ENCODE measurements around the gene PRKAG2.

Gene PRKAG2

GRCh38 chr7:151694828-151695580 is 181.9 kb downstream of the PRKAG2 start:
- no peak for DNase-seq (ENCODE audit: low read depth)

DNA sequence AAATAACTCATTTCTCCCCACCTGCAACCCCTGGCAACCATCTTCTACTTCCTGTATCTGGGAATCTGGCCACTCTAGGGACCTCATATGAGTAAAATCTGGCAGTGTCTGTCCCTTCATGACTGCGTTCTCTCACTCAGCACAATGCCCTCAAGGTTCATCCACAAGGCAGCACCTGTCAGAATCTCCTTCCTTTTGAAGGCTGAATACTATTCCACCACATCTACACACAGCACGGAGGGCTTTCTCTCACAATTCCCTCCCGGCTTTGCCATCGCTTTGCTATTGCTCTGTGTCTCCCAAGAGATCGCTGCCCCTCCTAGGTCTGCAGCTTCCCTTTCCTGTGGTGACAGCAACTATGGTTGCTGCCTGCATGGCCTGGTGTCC is 182.5 kb downstream of the PRKAG2 start:
- DNase-seq (ENCODE audit: low read depth): no peak

DNA sequence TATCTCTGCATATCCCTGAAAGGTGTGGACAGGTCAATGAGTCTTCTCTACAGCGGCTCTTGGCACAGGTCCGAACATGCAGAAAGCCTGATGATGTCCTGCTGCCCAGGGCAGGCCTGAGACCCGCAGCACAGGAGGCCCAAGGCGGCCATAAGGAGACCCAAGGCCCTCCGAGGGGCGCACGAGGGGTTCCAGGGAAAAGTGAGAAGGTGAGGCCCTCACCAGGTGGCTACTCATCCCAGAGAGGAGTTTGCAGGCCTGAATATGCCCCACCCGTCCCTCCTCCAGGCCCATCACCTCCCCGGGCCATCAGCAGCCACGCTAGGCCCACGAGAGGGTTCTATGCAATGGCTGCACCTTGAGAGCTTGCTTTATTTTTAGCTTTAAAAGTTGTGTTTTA is 183.8 kb downstream of the PRKAG2 start:
- DNase-seq (ENCODE audit: low read depth): no peak

- DNase-seq (ENCODE audit: low read depth): no peak
Measured at GRCh38 chr7:151692721-151693120, 184.2 kb downstream of the PRKAG2 start.

DNA sequence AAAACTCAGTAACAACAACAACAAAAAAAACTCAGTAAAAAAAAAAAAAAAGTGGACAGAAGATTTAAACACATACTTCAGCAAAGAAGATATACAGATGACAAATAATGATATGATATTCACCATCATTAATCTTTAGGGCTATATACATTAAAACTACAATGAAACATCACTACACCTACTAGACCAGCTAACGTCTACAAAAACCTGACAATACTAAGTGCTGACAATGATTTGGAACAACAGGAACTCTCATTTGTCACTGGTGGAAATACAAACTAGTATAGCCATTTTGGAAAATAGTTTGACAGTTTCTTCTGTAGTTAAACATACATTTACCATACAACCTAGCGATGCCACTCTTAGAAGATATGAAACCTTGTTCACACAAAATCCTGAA is 185.5 kb downstream of the PRKAG2 start:
- no peak for DNase-seq (ENCODE audit: low read depth)

DNA sequence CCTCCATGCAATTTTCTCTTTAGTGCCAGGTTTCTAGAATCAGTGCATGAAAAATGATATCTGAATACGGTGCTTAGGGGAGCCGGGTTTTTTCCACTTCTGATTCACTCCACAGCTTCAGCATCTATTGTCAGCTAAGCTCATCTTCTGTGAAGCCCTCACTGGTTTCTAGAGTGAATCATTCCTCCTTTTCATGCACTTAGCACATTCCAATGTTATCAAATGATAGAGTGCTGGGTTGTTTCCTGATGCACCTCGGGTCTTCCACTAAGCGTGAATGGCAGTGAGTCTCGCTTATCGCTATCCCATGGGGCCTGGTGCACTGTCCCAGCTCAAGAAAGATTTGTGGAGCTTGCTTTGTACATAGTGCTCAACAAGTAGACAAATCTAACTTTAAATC is 186.3 kb downstream of the PRKAG2 start:
- no peak for DNase-seq (ENCODE audit: low read depth)

DNA sequence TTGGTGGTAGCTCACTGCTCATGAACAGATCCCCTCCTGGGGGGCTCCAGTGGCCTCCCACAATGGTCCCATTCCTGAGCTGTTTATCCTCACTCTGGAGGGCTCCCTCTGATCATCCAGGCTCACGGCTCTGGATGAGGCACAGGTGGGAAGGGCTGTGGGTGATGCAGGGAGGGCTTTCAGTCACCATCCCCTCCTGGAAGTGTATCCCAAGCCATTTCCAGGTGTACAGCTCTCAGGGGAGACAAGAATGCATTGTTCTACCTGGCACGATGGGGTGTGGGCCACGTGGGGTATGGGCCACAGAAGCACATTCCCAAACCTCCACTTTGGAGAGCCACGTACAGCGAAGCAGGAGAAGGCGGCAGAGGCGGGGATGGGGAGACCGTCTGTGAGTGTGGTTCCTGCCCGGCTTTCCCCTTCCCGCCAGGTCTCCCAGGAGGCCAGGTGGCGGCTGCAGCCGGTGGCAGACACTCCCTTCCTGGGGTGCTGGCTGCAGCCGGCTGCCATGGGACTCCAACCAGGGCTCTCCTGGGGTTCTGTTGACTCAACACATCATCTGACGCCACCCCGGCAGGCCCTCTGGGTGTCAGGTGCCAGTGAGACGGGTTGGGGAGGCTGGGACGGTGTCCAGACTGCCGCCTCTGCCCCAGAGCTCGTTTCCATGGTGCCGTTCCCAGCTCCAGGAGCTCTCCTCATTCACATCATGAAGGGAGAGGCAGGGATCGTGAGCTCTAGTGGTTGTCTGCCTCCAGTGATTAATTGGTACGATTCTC is 187.5 kb downstream of the PRKAG2 start:
- no peak for DNase-seq (ENCODE audit: low read depth)

DNA sequence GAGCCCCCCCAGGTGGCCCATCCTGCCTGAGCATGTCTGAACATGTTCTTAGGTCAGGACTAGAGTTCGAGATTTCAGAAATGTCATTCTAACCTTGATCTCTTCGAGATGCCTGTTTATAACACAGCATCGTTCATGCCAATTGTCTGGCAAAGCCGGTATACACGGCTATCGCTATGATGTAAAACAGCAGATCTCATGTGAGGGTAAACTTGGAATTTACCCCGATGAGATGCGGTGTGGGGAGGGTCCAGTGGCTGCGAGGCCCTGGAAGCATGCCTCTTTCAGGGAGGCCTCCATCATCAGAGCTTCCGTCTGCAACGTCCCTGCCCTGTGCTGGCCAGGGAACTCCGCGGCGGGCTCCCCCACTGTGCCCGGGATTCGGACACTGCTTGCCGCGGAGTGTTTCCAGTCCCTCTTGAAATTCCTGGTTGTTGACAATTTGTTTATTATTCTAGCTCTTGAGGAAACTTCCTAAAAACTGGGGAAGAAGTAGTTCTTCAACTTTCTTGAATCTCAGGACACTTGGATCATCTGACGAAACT is 188.6 kb downstream of the PRKAG2 start:
- DNase-seq (ENCODE audit: low read depth): no peak

GRCh38 chr7:151687523-151688235 is 189.2 kb downstream of the PRKAG2 start:
- no peak for DNase-seq (ENCODE audit: low read depth)

DNA sequence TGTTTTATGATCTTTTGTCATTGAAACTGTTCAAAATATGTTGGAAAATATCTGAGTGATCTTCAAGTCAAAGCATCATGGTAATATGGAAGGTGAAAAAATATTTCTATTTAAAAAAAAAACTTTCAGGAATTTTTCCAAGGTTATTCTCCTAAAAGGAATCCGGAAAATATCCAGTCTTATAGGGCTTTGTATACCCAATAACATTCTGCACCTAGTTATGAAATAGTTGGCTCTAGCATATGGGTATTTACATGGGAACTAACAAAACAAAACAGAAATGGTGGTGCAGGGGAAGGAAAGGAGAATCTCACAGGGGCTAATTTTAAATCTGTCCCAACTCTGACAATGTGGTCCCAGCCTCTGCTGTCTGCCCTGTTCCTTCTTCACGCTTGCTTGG is 190.1 kb downstream of the PRKAG2 start:
- DNase-seq (ENCODE audit: low read depth): no peak

DNA sequence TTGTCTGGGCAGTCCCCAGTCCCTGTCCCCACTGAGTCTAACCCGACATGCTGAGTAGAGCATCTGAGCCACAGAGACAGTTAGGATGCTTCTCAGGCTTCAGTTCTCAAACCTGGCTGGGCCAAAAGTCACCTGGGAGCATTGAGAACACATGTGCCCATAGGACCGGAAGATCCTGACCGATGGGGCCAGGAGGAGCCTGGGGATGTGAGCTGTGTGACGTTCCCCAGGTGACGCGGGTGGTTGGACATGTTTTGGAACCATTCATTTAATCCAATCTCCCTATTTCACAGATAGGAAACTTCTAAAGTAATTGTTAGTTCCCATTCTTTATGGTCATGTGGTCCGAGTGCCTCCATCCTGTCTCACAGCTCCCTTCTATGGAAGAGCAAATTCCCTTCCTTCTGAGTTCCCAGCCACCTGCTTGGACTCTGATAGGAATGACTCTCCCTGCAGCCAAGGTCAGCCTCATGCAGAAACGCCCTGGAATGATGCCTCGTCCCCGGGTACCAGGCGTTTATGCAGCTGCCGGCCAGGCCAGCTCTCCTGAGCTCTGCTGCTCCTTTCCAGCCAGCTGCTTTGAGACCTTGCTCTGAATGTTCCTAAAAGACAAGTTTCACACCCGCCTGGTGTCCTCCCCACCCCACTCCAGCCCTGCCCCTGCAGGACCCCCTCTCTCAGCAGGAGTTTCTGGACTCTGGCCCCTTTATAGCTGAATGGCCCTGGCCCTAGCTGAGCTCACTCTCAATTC is 190.7 kb downstream of the PRKAG2 start:
- no peak for DNase-seq (ENCODE audit: low read depth)

DNA sequence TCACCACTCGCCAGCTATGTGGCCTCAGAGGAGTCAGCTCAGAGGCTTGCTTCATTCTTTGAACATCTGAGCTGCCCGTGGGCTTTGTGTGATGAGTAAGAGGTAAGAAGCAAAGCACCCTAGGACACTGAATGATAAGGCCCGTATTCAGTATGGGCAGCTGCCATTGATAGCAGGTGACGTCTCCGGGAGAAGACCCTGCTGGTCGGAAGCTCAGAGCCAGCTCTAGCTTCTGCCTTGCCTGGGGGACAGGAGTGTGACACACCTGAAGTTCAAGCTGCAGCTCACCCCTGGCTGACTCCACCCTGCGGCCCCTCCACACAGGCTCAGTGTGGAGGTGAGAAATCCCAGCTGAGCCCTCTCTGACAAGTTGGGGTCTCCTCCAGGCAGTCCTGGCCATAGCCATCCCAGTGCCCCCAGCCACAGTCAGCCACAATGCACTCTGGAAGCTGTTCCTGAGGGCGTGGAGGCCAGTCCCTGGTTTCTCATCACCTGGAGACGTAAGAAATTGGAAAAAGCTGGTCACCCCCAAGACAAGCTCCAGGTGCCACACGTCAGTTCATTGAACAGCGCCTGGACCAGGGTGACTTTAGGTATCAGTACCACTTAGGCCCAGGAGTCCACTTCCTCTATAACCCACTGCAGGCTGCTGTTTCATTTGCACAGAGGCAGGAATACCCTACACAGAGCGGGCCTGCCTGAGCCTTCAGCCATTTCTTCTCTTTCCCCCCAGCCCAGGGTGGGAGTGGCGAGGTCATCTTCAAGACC is 192.3 kb downstream of the PRKAG2 start:
- no peak for DNase-seq (ENCODE audit: low read depth)

GRCh38 chr7:151683615-151684407 is 193.1 kb downstream of the PRKAG2 start:
- no peak for DNase-seq (ENCODE audit: low read depth)

DNA sequence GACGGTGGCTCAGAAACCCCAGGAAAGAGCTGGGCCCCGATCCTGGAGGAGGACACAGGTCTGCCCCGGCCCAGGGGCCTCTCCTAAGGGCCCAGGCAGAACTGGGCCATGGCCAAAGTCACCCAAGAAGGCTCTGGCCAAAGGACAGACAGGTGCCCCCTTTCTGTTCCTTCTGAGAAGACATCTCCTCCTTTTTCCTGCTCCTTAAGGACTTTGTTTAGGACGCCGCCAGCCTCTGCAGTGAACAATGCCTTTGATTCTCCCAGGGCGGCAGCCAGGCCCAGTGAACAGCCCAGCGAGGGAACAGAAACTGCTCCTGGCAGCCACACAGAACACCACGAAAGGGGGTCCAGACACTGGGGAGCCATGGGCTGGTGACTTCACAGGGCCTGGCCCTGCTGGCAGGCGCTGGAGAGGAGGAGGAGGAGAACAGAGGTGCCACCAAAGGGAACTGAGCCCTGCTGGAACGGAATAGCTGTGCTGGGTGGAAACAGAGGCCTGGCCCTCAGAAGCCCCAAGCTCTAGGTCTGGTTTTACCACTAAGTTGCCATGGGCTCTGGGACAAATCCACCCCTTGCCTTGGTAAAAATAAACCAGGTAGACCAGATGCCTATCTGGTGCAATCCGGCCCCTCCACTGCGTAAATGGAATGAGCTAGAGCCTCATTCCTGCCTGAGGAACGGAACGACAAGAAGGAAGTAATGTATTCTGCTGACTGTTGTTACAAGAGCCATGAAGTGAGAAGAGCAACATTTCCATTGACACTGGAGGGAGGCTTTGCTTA is 193.9 kb downstream of the PRKAG2 start:
- no peak for DNase-seq (ENCODE audit: low read depth)

- DNase-seq (ENCODE audit: low read depth): no peak
Measured at GRCh38 chr7:151681726-151682125, 195.2 kb downstream of the PRKAG2 start.

DNA sequence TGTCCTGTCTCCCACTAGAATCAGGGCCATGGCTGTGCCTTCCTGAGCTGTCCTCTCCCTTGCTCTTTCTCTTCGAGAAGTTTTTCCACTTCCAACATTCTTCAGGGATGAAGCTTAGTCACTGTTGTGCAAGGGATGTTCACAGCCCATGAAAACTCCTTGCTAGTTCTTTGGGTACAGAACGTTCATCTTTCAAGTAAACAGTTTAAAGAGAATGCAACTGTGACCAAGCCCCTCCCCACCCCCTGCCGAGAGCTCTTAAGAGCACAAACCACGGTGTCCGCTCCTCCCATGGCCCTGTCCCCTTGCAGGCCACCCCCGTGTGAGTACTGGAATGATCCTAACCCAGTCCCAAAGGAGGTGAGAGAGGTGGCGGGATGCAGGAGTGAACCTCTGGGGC is 196.1 kb downstream of the PRKAG2 start:
- no peak for DNase-seq (ENCODE audit: low read depth)

DNA sequence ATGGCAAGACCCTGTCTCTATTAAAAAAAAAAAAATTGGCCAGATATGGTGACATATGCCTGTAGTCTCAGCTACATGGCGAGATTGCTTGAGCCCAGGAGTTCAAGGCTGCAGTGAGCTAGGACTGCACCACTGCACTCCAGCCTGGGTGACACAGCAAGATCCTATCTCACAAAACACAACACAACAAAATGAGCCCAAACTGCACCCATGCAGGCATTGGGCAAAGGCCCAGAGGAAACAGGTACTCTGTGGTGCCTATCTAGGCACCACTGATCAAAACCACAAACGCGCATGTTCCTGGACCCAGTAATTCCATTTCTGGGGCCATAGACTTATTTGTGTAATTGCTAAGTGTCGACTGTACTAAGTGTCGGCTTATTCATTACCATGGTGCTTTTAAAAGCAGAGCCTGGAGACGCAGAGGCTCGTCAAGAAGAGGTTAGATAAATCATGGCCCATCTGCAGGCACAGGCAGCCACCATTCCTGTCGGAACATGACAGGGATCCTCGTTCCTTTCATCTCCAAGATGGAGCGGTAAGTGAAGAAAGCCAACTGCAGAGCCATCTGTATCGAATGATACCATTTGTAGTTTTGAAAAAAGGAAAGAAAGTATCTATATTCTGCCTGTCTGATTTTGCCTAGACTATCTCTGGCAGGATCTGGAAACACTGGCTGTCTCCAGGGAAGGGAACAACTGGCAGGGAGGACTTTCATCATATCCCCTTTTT is 196.9 kb downstream of the PRKAG2 start:
- DNase-seq (ENCODE audit: low read depth): no peak

DNA sequence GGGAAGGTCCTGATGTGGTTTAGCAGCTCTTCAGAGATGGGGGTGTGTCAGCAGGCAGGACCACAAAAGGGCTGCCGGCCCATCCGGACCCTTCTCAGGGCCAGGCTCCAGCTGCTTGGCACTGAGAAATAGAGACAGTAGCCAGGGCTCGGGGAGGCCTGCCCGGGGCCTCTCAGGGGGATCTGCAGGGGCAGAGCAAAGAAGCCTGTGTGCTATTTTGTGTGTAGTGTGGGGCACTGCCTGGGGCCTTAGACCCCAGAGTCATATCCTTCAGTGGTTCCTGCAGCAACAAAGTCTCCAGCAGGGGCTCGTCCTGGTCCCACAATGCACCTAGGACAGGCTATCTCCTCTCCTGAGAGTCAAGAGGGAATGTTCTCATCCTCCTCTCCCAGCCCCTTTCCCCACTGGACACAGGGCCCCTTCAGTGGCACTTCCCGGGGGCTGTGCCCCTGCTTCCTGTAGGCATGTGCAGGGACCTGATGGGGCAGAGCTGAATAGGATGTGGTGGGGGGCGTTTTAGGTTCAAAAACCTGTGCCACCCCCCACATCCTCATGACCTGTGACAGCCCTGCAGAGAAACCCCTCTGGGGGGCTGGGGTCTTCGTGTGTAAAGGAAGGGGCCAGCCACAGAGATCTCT is 197.7 kb downstream of the PRKAG2 start:
- no peak for DNase-seq (ENCODE audit: low read depth)

Measured in T-helper 22 cell (primary cell).